HG03039 (cell line): ENCODE results near the gene LNP1.
"Not testable (repeated sequence)": the region's sequence is repeated elsewhere in the genome, so short reads cannot be mapped to it uniquely, and the experiment has no call there.

ENCODE experiments used
- ATAC-seq: cut with Tn5 transposase; IDR thresholded peaks from one replicate; pipeline ENCODE4 v1.9.1; 2021; ENCODE audit warnings: mild to moderate bottlenecking, moderate library complexity; ENCODE audit not compliant: unreplicated experiment

Gene LNP1

DNA sequence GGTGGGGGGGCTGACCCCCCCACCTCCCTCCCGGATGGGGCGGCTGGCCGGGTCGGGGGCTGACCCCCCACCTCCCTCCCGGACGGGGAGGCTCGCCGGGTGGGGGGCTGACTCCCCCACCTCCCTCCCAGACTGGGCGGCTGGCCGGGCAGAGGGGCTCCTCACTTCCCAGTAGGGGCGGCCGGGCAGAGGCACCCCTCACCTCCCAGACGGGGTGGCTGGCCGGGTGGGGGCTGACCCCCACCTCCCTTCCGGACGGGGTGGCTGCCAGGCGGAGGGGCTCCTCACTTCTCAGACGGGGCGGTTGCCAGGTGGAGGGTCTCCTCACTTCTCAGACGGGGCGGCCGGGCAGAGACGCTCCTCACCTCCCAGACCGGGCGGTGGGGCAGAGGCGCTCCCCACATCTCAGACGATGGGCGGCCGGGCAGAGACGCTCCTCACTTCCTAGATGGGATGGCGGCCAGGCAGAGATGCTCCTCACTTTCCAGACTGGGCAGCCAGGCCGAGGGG is 76.6 kb downstream of the LNP1 start:
- ATAC-seq, result not testable (repeated sequence)

DNA sequence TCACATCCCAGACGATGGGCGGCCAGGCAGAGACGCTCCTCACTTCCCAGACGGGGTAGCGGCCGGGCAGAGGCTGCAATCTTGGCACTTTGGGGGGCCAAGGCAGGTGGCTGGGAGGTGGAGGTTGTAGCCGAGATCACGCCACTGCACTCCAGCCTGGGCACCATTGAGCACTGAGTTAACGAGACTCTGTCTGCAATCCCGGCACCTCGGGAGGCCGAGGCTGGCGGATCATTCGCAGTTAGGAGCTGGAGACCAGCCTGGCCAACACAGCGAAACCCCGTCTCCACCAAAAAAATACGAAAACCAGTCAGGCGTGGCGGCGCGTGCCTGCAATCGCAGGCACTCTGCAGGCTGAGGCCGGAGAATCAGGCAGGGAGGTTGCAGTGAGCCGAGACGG is 77.2 kb downstream of the LNP1 start:
- ATAC-seq, result not testable (repeated sequence)

DNA sequence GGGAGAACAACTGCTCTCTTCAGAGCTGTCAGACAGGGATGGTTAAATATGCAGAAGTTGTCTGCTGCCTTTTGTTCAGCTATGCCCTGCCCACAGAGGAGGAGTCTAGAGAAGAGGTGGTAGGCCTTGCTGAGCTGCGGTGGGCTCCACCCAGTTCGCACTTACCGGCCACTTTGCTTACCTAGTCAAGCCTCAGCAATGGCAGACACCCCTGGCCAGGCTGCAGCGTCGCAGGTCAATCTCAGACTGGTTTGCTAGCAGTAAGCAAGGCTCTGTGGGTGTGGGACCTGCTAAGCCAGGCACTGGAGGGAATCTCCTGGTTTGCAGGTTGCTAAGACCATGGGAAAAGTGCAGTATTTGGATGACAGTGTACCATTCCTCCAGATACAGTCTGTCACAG is 78.7 kb downstream of the LNP1 start:
- no peak for ATAC-seq

DNA sequence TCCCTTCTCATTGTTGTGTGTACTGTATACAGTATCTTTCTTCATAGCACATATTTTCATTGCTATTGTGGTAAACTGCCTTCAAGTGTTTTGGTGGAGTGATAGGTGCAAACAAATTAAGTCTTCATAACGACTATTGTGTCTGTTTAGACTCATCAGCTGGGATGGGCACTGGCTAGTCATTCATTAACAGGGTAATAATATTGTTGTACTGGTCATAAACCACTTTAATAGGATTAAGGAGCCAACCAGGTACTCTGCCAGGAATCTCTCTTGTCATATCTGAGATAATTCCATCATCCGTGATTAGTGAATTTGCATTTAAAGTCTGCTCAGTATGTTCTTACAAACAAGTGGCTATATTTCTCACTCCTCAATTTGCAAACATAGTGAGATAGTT is 80.8 kb downstream of the LNP1 start:
- no peak for ATAC-seq

DNA sequence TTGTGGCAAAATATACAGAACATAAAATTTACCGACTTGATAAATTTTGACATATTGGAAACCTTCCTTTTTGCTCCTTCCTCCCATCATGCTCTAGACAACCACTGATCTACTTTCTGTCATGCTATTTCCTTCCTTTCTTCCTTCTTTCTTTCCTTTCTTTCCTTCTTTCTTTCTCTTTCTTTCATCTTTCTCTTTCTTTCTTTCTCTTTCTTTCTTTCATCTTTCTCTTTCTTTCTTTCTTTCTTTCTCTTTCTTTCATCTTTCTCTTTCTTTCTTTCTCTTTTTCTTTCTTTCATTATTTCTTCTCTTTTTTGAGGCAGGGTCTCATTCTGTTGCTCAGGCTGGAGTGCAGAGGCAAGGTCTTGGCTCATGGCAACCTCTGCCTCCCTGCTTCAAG is 82.2 kb downstream of the LNP1 start:
- no peak for ATAC-seq

DNA sequence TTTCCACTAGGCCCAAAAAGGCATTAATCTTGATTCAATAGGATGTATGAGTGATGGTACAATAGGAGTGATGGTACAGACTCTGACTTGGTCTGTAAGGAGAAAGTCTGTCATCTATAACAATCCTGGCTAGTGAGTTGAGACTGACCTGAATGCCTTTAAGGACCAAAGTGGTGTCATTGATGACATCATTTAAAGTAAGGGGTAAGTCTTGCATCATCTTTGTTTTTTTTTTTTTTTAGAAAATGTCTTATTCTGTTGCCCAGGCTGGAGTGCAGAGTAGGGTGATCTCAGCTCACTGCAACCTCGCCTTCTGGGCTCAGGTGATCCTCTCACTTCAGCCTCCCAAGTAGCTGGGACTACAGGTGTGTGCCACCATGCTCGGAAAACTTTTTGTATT is 85.5 kb downstream of the LNP1 start:
- no peak for ATAC-seq

DNA sequence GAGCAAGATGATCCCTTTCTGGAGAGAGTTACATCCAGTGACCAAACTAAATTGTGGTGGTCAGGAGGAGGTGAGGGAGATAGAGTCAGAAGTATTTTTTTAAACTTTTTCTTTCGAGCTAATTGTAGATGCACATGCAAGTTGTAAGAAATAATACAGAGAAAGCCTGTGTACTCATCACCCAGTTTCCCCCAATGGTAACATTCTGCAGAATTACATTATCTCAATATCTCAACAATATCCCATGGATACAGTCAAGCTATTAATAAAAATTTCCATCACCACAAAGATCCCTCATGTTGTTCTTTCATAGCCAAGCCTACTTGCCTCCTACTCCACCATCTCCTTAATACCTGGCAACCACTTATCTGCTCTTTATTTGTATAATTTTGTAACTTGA is 87.8 kb downstream of the LNP1 start:
- no peak for ATAC-seq

DNA sequence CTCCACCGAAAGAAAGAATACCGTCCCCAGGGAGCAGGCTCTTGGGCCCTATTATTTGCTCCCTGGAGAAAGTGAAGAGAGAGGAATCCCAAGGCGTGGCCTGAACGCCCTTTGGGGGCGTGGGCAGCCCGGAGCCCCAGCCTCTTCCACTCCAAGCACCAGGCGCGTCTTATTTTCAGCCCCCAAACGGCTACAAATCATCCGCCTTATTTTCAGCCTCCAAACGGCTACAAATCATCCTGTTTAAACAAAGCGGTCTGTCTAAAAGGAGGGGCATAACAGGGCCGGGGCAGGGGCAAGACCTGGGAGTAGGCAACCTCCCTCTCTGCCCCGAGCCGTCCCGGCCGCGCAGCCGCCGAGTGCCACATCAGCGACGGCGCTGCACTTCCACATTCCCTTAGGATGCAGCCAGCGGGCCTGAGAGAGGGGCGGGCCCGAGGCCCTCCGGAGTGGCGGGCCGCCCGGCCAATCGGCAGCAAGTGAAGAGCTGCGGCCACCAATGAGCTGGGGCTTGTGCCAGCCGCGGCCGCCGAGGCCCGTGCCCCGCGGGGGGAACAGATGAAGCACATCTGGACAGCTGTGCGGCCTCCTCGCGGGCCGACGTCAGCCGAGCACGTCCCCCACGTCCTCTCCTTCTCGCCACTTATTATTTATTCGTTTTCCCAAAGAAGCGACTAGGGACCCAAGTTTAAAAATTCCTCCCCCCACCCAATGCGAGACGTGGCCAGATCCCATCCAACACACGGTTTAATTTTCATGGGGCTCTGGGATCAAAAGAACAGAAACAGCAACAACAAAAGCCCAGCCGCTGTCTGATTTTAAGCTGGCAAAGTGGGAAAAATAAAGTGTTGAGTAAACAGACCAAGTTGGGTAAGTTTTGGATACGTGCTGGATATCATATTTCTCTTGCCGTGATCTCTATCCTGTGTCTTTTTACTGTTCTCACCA is 91.0 kb downstream of the LNP1 start, which contains the start of gene TMEM45A:
TSS of gene TMEM45A (plus strand) at position 561 of the 948 bp plus-strand sequence. CDS start 62,593 bp downstream, outside the sequence.
- ATAC-seq, result peak; percentile 99

DNA sequence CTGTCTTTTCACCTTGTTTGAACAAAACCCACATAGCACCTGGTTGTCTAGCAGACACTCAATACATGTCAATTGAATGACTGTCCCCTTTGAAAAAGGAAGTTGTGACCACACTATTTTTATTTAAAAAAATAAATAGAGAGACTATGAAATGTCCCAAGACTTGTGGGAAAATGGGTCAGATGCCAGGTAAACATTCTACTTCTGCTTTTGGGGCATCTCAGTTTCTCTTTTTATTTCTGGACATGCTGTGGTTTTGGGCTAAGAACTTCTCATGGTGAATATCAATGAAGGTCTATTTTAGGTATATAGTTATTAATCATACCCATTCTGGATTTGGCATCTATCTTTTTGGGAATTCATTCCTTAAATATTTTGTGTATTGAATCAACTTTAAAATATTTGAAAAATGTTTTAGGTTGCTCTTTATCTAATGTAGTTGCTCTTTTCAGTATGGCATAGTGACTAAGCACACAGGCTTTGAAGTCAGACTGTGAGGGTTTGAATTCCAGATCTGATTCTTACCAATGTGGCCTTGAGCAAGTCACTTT is 95.4 kb downstream of the LNP1 start:
- ATAC-seq, result no peak

DNA sequence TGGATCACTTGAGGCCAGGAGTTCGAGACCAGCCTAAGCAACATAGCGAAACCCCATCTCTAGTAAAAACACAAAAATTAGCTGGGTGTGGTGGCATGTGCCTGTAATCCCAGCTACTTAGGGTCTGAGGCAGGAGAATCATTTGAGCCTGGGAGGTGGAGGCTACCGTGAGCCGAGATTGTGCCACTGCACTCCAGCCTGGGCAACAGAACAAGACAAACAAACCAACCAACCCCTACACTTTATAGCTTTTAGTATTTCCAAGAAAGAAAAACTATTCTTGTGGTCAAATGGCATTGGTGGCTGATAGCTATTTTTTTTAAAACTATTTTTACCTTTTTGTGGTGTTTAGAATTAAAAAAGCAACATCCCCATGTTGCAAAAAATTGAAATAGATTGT is 98.3 kb downstream of the LNP1 start:
- ATAC-seq, result no peak

DNA sequence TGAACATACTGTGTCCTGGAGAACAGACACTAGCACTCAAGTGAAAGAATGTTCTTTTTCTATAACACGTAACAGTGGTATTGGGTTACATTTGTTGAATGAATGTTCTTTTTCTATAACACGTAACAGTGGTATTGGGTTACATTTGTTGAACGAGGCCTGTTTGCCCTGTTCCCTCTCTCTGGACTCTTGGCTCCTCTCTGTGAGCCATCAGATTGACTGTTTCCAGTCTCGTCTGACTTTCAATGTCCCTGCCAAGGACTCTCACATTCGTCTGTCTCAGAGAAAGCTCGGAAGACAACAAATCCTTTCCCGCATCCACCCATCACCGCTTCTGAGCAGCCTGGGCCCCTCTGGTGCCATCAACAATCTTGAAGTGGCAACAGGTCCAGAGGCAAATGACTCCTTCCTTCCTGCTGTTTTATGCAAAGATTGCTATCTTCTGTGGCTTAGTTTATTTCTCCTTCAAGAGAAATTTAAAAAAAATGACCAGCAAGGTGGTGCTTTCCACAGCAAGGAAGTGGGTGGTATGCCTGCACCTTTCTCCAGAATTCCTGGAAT is 99.1 kb downstream of the LNP1 start:
- no peak for ATAC-seq

DNA sequence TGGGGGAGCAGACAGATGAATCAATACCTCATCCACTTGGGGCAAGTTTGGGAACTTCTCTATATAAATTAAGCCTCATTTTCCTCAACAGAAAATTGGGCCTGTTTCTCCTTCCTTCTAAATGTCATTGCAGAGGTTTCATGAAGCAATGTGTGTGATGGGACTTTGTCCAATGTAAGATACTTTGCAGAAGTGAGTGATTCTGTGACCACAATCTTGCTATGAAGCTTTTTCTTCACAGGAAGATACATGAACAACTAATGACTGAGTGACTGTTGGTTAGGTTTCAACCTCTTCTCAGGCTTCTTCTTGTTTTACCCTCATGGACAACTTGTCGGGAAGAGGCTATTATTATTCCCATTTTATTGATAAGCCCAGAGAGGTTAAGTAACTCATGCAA is 102.1 kb downstream of the LNP1 start:
- ATAC-seq, result peak; percentile 64
